Osteoblast (primary cell): Measurements from ENCODE around the gene GABARAP. TPM values are rescaled to one million over a fixed set of nuclear protein-coding genes. Genes with fewer than 3 reads are reported as not detected.

Experiments
- DNase-seq: peaks from one replicate; pipeline ENCODE4 v3.0.0; 2011; ENCODE audit warnings: low spot score, mixed read lengths; ENCODE audit not compliant: insufficient read length; ENCODE audit errors: missing footprints
- H2AFZ ChIP-seq: 2 replicates; pipeline ENCODE4 v1.6.0; 2011; ENCODE audit warnings: mild to moderate bottlenecking, low read length
- H3K27ac ChIP-seq: 2 replicates; pipeline ENCODE4 v1.5.1; 2011; ENCODE audit warnings: mild to moderate bottlenecking, low read depth, low read length, moderate library complexity
- H3K27me3 ChIP-seq: 2 replicates; pipeline ENCODE4 v1.6.0; 2012; ENCODE audit warnings: mild to moderate bottlenecking, control low read depth, inconsistent platforms, low read length, moderate library complexity; ENCODE audit not compliant: insufficient read depth
- H3K36me3 ChIP-seq: 2 replicates; pipeline ENCODE4 v1.5.1; 2011; ENCODE audit warnings: mild to moderate bottlenecking, low read length, control low read depth, moderate library complexity; ENCODE audit not compliant: insufficient read depth
- H3K4me1 ChIP-seq: 2 replicates; pipeline ENCODE4 v1.5.1; 2011; ENCODE audit warnings: mild to moderate bottlenecking, low read length, control low read depth, moderate library complexity; ENCODE audit not compliant: insufficient read depth
- H3K4me2 ChIP-seq: 2 replicates; pipeline ENCODE4 v1.6.0; 2011; ENCODE audit warnings: mild to moderate bottlenecking, low read length; ENCODE audit not compliant: insufficient read depth
- H3K4me3 ChIP-seq: fragments of 200-600 bp; sonication (generic); 3 replicates; pipeline ENCODE4 v1.5.1; 2012; ENCODE audit warnings: mild to moderate bottlenecking, low read length, inconsistent platforms; ENCODE audit not compliant: insufficient read depth
- H3K79me2 ChIP-seq: 2 replicates; pipeline ENCODE4 v1.6.0; 2012; ENCODE audit warnings: mild to moderate bottlenecking, low read length, control low read depth, inconsistent platforms; ENCODE audit not compliant: insufficient read depth
- H3K9me3 ChIP-seq: 2 replicates; pipeline ENCODE4 v1.5.1; 2011; ENCODE audit warnings: low read depth, low read length, control low read depth
- H4K20me1 ChIP-seq: 2 replicates; pipeline ENCODE4 v1.6.0; 2012; ENCODE audit warnings: mild to moderate bottlenecking, low read length, control low read depth; ENCODE audit not compliant: insufficient read depth
- total RNA-seq: library from RNA; depleted of rRNA; stranded (reverse); fragments of >200 nt; gene quantifications from 2 replicates; pipeline ENCODE4 v1.2.3, GENCODE V29; 2012
- TF ChIP-seq, protein P1 (sequence below): IDR thresholded peaks from 2 replicates; pipeline ENCODE4 v1.5.1; 2011; ENCODE audit warnings: mild to moderate bottlenecking, low read depth, low read length, moderate library complexity; ENCODE audit errors: extremely low read depth

The GABARAP gene
- total RNA-seq, 1 donor = 422 TPM

DNA sequence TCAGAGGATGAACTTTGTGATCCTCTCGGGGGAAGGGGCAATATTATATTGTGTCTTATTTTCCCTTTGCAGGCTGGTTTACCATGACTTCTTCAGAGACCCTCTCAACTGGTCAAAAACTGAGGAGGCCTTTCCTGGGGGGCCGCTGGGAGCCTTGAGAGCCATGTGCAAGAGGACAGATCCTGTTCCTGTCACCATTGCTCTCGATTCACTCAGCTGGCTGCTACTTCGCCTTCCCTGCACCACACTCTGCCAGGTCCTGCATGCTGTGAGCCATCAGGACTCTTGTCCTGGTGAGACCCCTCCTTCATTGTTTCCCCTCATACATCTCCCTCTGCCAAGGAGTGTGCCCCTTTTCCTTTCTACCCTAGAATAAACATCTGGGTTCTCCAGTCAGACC is 12.3 kb upstream of the GABARAP start:
- peaks cover 24% of the 10 kb centered on the region for H3K4me1 ChIP-seq
- H2AFZ ChIP-seq = no peak overlapping the region
- no peaks in the 10 kb centered on the region for H3K9me3 ChIP-seq
- TF ChIP-seq, protein P1, sequence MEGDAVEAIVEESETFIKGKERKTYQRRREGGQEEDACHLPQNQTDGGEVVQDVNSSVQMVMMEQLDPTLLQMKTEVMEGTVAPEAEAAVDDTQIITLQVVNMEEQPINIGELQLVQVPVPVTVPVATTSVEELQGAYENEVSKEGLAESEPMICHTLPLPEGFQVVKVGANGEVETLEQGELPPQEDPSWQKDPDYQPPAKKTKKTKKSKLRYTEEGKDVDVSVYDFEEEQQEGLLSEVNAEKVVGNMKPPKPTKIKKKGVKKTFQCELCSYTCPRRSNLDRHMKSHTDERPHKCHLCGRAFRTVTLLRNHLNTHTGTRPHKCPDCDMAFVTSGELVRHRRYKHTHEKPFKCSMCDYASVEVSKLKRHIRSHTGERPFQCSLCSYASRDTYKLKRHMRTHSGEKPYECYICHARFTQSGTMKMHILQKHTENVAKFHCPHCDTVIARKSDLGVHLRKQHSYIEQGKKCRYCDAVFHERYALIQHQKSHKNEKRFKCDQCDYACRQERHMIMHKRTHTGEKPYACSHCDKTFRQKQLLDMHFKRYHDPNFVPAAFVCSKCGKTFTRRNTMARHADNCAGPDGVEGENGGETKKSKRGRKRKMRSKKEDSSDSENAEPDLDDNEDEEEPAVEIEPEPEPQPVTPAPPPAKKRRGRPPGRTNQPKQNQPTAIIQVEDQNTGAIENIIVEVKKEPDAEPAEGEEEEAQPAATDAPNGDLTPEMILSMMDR = no peak
- no peaks in the 10 kb centered on the region for H4K20me1 ChIP-seq
- H3K79me2 ChIP-seq = peaks cover 35% of the 10 kb centered on the region
- no peaks in the 10 kb centered on the region for H3K27me3 ChIP-seq
- peaks cover 40% of the 10 kb centered on the region for H3K36me3 ChIP-seq
- no peak overlapping the region for H3K27ac ChIP-seq
- no peak overlapping the region for H3K4me2 ChIP-seq
- no peak overlapping the region for H3K4me3 ChIP-seq
- DNase-seq = no peak

DNA sequence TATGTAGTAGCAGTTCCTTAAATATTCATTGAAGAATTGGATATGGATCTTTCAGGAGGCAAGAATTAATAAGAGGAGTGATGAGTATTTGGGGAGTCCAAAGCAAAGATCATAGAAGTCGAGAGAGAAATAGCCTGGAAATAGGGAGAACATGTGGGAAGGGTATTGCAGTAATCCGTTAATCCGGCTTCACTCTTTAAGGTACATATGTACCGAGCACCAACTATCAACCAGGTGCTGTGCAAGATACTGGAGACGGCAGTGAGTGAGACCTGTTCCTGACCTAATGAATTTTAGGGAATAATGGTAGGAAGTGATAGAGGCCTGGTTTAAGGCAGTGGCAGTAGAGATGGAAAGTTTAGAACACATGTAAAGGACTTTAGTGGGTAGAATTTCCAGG is 10.8 kb upstream of the GABARAP start:
- TF ChIP-seq, protein P1 = no peak
- Histone ChIP-seq H3K36me3 (peaks cover 29% of the 10 kb centered on the region), H2AFZ (peak overlapping the region; percentile 80), H3K27me3 (no peaks in the 10 kb centered on the region), H3K9me3 (no peaks in the 10 kb centered on the region), H3K79me2 (peaks cover 49% of the 10 kb centered on the region), H3K4me2 (peak overlapping the region; percentile 97), H4K20me1 (peaks cover 3% of the 10 kb centered on the region), H3K27ac (peak overlapping the region; percentile 99), H3K4me1 (peaks cover 17% of the 10 kb centered on the region), H3K4me3 (peak overlapping the region; percentile 78)
- no peak for DNase-seq

DNA sequence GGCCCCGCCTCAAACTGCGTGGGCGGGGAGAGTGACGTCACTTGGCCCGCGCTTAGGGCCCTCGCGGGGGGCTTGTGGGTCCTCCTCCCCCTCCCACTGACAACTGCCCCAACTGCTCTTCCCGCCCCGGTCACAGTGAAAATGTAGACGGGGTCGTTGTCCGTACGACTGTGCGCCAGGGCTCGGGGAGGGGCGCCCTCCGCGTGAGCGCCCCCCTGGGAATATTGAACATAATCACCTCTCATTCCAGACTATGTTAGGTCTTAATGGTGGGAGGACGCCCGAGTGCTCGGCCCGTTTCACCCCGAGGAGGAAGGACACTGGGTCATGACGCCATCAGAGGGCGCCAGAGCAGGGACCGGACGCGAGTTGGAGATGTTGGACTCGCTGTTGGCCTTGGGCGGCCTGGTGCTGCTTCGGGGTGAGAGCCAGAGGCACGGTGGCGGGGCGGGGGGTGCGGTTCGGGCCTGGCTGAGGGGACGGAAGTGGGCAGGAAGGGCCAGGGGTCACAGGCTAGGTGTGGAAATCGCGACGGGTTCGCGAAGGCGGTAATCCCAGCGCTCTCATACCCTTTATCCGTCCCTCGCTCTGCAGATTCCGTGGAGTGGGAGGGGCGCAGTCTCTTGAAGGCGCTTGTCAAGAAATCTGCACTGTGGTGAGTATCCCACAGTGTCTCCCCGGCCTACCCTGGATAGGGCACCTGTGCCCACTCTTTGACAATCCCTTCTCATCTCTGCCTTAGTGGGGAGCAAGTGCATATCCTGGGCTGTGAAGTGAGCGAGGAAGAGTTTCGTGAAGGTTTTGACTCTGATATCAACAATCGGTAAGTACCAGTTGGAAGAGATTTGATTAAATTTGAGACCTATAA is 10.2 kb upstream of the GABARAP start, which contains the start of gene ELP5:
Gene ELP5, plus strand, starts transcription at position 40 of the 868 bp plus-strand sequence. Its CDS starts 336 bp downstream, at position 376.
- Histone ChIP-seq H3K36me3 (peaks cover 29% of the 10 kb centered on the region), H4K20me1 (peaks cover 3% of the 10 kb centered on the region), H3K4me3 (peak within 1 kb of the TSS; percentile 78), H2AFZ (peak within 1 kb of the TSS; percentile 80), H3K4me2 (peak within 1 kb of the TSS; percentile 97), H3K27me3 (no peaks in the 10 kb centered on the region), H3K4me1 (peaks cover 17% of the 10 kb centered on the region), H3K27ac (peak within 1 kb of the TSS; percentile 99), H3K79me2 (peaks cover 56% of the 10 kb centered on the region), H3K9me3 (no peaks in the 10 kb centered on the region)
- TF ChIP-seq, protein P1 = peak; percentile 27
- peak; percentile 98 for DNase-seq

DNA sequence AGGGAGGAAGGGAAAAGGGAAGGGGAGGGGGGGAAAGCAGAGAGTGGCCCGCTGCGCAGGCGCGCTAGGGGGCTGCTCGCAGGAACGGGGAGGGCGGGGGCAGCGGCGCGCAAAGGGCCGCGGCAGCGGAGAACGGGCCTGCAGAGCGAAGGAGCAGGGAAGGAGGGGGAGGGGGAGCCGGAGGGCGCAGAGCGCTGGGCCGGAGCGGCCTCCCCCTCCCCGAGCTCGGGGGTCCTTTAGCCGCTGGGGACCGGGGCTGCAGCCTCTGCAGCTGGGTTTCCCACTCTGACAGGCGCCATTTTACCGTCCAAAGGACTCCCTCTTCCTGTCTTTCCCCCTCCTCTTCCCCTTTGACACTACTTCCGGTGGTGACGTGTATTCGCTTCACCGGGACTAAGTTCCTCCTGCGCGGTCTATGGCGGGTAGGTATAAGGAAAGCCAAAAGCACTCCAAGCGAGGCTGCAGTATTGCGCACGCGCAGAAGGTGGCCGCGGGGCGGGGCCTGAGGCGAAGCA is 9.5 kb upstream of the GABARAP start, which contains the start of gene CTDNEP1:
Gene CTDNEP1, minus strand, starts transcription at position 74 of the 515 bp plus-strand sequence. CDS start 438 bp downstream, outside the sequence.
- Histone ChIP-seq H3K4me2 (peak within 1 kb of the TSS; percentile 97), H3K36me3 (peaks cover 29% of the 10 kb centered on the region), H3K4me1 (peaks cover 17% of the 10 kb centered on the region), H2AFZ (peak within 1 kb of the TSS; percentile 80), H3K27ac (peak within 1 kb of the TSS; percentile 99), H4K20me1 (peaks cover 3% of the 10 kb centered on the region), H3K79me2 (peaks cover 63% of the 10 kb centered on the region), H3K27me3 (no peaks in the 10 kb centered on the region), H3K4me3 (peak within 1 kb of the TSS; percentile 78), H3K9me3 (no peaks in the 10 kb centered on the region)
- TF ChIP-seq, protein P1 = no peak
- DNase-seq = peak; percentile 99
